ENCODE data around the gene HMGCL. TPM values are rescaled to one million over a fixed set of nuclear protein-coding genes. Genes with fewer than 3 reads are reported as not detected.
A peak's percentile ranks its signal among the peaks of the same experiment; 100 is the strongest.

Gene HMGCL
- total and polyA plus RNA-seq, 2 of the 13 experiments (the other 11 are each of a cell fraction or from before 2014, with no cell fraction given): 21.3 to 41.4 TPM

DNA sequence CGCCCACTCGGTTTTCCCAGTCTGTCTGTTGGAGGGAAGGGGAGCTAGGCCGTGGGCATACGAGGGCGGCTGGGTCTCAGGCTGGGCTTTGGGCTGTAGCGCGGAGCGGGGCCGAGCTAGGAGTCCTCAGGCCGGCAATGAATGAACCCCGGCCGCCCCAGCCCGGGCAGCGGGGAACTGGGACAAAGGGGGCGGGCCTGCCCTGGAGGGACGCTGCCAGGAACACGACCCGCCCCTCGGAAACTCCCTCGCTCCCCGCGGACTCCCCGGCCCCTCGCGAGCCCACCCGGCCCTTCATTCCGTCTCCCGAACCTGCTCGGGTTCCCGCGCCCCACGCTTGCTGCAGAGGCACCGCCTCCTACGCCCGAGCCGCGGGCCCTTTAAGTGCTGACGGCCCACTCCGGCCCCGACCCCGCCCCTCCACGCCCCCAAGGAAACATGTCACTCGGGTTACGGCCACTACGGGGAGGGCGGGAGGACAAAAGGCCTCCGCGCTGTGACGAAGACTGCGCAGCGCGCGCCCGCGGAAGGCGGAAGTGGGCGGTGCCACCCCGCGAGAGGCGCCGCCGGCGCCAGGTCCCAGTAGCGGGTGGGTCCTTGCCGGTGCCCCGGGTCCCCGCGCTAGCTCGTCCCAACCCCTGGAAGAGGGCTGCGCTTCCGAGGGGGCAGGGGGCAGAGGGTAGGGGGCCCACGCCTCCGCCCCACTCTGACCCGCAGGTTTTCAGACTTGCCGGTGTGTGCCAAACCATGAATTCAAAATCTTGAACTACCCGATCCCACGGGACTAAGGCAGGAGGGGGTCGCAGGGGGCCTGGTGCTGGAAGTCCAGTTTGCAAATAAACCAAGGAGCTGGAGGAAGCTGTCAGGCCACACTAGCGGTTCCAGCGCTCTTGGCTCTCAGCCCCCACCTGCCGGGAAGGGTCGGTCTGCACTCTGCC is 24.6 kb downstream of the HMGCL start, which contains the start of gene GALE (continued):
- TF ChIP-seq CENPX (CRISPR knock-in tag; IDR thresholded peaks at IDR 0.05) (no peak), POLR2AphosphoS2 (IDR thresholded peaks at IDR 0.05; ENCODE audit: low read depth, low read length) (no peak), DR1 (CRISPR knock-in tag; IDR thresholded peaks at IDR 0.05) (peak; percentile 98), ZNF562 (CRISPR knock-in tag; IDR thresholded peaks at IDR 0.05; ENCODE audit: borderline replicate concordance) (no peak), ZNF354B (CRISPR knock-in tag; IDR thresholded peaks at IDR 0.05) (no peak), SNAPC2 (CRISPR knock-in tag; IDR thresholded peaks at IDR 0.05) (0 out of 2 replicates have a peak, but pooled peaks have one; percentile 3), SMARCC2 (IDR thresholded peaks at IDR 0.05) (no peak), ZNF30 (CRISPR knock-in tag; IDR thresholded peaks at IDR 0.05) (no peak)
- TF ChIP-seq, protein P1, sequence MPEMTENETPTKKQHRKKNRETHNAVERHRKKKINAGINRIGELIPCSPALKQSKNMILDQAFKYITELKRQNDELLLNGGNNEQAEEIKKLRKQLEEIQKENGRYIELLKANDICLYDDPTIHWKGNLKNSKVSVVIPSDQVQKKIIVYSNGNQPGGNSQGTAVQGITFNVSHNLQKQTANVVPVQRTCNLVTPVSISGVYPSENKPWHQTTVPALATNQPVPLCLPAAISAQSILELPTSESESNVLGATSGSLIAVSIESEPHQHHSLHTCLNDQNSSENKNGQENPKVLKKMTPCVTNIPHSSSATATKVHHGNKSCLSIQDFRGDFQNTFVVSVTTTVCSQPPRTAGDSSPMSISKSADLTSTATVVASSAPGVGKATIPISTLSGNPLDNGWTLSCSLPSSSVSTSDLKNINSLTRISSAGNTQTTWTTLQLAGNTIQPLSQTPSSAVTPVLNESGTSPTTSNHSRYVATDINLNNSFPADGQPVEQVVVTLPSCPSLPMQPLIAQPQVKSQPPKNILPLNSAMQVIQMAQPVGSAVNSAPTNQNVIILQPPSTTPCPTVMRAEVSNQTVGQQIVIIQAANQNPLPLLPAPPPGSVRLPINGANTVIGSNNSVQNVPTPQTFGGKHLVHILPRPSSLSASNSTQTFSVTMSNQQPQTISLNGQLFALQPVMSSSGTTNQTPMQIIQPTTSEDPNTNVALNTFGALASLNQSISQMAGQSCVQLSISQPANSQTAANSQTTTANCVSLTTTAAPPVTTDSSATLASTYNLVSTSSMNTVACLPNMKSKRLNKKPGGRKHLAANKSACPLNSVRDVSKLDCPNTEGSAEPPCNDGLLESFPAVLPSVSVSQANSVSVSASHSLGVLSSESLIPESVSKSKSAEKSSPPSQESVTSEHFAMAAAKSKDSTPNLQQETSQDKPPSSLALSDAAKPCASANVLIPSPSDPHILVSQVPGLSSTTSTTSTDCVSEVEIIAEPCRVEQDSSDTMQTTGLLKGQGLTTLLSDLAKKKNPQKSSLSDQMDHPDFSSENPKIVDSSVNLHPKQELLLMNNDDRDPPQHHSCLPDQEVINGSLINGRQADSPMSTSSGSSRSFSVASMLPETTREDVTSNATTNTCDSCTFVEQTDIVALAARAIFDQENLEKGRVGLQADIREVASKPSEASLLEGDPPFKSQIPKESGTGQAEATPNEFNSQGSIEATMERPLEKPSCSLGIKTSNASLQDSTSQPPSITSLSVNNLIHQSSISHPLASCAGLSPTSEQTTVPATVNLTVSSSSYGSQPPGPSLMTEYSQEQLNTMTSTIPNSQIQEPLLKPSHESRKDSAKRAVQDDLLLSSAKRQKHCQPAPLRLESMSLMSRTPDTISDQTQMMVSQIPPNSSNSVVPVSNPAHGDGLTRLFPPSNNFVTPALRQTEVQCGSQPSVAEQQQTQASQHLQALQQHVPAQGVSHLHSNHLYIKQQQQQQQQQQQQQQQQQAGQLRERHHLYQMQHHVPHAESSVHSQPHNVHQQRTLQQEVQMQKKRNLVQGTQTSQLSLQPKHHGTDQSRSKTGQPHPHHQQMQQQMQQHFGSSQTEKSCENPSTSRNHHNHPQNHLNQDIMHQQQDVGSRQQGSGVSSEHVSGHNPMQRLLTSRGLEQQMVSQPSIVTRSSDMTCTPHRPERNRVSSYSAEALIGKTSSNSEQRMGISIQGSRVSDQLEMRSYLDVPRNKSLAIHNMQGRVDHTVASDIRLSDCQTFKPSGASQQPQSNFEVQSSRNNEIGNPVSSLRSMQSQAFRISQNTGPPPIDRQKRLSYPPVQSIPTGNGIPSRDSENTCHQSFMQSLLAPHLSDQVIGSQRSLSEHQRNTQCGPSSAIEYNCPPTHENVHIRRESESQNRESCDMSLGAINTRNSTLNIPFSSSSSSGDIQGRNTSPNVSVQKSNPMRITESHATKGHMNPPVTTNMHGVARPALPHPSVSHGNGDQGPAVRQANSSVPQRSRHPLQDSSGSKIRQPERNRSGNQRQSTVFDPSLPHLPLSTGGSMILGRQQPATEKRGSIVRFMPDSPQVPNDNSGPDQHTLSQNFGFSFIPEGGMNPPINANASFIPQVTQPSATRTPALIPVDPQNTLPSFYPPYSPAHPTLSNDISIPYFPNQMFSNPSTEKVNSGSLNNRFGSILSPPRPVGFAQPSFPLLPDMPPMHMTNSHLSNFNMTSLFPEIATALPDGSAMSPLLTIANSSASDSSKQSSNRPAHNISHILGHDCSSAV (CRISPR knock-in tag; IDR thresholded peaks at IDR 0.05; ENCODE audit: borderline replicate concordance): no peak; the same call in 1 of the 2 replicates
- TF ChIP-seq, protein P2, sequence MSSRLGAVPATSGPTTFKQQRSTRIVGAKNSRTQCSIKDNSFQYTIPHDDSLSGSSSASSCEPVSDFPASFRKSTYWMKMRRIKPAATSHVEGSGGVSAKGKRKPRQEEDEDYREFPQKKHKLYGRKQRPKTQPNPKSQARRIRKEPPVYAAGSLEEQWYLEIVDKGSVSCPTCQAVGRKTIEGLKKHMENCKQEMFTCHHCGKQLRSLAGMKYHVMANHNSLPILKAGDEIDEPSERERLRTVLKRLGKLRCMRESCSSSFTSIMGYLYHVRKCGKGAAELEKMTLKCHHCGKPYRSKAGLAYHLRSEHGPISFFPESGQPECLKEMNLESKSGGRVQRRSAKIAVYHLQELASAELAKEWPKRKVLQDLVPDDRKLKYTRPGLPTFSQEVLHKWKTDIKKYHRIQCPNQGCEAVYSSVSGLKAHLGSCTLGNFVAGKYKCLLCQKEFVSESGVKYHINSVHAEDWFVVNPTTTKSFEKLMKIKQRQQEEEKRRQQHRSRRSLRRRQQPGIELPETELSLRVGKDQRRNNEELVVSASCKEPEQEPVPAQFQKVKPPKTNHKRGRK (CRISPR knock-in tag; IDR thresholded peaks at IDR 0.05): no peak
- TF ChIP-seq, protein P3, sequence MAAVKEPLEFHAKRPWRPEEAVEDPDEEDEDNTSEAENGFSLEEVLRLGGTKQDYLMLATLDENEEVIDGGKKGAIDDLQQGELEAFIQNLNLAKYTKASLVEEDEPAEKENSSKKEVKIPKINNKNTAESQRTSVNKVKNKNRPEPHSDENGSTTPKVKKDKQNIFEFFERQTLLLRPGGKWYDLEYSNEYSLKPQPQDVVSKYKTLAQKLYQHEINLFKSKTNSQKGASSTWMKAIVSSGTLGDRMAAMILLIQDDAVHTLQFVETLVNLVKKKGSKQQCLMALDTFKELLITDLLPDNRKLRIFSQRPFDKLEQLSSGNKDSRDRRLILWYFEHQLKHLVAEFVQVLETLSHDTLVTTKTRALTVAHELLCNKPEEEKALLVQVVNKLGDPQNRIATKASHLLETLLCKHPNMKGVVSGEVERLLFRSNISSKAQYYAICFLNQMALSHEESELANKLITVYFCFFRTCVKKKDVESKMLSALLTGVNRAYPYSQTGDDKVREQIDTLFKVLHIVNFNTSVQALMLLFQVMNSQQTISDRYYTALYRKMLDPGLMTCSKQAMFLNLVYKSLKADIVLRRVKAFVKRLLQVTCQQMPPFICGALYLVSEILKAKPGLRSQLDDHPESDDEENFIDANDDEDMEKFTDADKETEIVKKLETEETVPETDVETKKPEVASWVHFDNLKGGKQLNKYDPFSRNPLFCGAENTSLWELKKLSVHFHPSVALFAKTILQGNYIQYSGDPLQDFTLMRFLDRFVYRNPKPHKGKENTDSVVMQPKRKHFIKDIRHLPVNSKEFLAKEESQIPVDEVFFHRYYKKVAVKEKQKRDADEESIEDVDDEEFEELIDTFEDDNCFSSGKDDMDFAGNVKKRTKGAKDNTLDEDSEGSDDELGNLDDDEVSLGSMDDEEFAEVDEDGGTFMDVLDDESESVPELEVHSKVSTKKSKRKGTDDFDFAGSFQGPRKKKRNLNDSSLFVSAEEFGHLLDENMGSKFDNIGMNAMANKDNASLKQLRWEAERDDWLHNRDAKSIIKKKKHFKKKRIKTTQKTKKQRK (IDR thresholded peaks at IDR 0.05; ENCODE audit: low read length): no peak
- TF ChIP-seq, protein P4, sequence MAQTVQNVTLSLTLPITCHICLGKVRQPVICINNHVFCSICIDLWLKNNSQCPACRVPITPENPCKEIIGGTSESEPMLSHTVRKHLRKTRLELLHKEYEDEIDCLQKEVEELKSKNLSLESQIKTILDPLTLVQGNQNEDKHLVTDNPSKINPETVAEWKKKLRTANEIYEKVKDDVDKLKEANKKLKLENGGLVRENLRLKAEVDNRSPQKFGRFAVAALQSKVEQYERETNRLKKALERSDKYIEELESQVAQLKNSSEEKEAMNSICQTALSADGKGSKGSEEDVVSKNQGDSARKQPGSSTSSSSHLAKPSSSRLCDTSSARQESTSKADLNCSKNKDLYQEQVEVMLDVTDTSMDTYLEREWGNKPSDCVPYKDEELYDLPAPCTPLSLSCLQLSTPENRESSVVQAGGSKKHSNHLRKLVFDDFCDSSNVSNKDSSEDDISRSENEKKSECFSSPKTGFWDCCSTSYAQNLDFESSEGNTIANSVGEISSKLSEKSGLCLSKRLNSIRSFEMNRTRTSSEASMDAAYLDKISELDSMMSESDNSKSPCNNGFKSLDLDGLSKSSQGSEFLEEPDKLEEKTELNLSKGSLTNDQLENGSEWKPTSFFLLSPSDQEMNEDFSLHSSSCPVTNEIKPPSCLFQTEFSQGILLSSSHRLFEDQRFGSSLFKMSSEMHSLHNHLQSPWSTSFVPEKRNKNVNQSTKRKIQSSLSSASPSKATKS (CRISPR knock-in tag; IDR thresholded peaks at IDR 0.05): no peak
